GDM1 (cell line): ENCODE results near the gene KRT76.
"Not testable (repeated sequence)": the region's sequence is repeated elsewhere in the genome, so short reads cannot be mapped to it uniquely, and the experiment has no call there.

ENCODE experiments used
- DNase-seq: peaks from one replicate; lab custom pipeline; 2025; lab: John Stamatoyannopoulos, UW

KRT76 gene

DNA sequence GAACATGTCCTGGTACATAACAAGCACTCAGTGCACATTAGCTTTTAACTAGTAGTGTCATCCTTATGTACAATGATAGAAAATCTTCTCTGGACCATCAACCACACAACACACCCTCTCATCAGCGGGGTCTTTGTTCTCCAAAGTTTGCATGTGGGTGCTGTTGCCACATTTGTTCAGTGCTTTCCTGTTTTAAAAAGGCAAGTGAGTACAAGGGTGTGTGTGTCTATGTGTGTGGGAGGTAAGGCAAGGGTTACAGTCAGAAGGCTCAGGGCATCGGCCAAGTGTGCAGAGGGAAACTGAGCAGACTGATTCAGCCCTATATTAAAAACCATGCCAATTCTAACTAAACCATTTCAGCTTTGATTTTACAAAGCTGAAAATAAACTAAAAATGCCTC, 17.9 kb downstream of the KRT76 start:
- no peak for DNase-seq

DNA sequence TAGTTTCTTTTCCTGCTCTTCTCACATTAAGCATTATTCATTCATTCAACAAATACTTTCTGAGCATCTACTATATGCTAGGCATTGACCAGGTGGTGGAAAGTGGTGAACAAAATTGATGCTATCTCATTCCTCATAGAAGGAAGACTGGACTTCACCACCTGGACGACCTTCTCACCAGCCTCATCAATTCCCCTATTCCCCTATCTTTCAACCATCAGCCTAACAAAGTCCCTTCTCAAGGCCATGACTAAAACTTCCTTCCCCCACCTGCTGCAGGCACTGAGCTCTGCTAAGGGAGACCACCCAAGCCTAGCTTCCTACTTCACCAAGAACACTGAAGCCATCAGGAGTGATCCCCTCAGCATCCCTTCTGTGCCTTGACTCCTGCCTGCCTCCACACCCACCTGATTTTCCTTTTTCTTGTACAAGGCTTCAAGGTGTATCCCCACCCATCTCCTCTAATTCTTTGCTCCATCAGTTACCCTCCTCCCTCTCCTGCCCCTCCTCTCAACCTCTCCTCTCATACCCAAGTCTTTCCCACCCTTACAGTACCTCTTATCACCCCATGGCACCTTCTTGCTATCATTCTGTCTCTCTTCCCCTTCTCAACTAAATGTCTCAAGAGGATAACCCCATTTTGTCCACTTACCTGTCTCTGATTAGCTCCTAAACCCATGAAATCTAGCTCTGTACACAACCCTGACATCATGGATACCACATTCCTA, 19.5 kb downstream of the KRT76 start:
- no peak for DNase-seq

DNA sequence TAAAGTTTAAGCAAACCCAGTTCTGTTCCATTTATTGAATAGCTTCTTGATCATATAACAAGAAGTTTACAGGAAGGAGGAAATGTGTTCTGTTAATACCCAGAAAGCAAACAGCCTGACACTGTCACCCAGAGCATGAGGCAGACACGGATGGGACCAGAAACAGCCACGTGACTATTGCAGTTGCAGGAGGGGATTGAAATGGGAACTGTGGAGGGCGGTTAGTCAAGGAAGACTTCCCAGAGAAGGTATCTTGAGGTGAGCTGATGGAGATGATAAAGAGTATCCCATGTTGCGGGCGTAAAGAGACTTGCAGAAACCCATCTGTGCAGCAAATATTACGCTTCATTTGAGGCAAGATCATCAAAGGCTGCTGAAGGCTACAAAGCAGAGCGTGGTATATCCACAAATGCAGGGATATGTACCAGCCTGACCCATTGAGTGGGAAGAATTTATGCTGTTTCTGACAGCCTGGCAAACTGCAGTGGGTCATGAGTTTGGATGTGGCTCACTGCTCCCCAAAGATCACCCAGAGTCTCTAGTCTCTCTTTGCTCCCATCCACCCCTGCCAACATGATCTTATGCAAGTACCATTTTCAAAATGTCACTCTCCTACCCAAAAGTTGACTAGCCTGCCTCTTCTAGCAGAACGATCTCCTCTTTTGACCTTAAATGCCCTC, 20.7 kb downstream of the KRT76 start:
- no peak for DNase-seq

DNA sequence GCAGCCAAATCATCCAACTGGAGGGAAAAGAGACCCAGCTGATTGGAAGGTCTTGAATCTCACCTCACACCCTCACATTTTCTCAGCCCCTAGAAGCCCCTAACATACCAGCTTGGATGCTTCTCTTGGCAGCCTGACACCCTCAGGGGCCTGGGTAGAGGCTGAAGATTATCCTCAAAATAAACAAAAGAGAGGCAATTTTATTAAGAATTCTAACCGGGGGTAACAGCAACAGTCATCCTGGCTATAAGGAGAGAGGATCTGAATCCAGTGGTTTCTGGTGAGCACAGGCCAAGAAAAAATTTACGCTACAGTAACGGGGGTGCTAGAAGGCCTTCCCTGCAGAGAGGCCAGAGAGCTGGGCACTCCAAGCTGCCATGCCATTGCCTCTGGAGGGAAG, 21.6 kb downstream of the KRT76 start:
- no peak for DNase-seq

- no peak for DNase-seq
Measured at GRCh38 chr12:52754135-52754534, 23.0 kb downstream of the KRT76 start.

GRCh38 chr12:52753283-52753682, 23.9 kb downstream of the KRT76 start:
- no peak for DNase-seq

DNA sequence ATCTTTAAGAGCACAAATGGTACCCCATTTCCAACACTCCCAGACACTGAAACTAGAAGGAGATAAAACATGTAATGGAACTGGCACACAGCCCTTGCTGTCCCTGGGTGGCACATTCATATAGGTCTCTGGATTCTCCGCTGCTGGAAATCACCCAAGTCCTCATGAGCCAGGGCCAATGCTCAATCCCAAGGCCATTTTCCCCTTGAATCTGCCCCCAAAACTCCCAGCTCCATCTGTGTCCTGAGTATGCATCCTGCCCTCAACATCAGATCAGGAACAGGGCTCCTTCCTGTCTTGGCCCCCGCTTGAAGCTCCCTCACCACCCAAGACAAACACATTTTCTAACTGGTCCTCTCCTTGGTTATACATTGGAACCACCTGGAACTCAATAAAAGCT, 24.6 kb downstream of the KRT76 start:
- no peak for DNase-seq

GRCh38 chr12:52751795-52752194, 25.4 kb downstream of the KRT76 start:
- DNase-seq, result no peak

- not testable (repeated sequence) for DNase-seq
Measured at GRCh38 chr12:52750532-52750931, 26.6 kb downstream of the KRT76 start.

GRCh38 chr12:52749827-52750226, 27.3 kb downstream of the KRT76 start:
- no peak for DNase-seq

- no peak for DNase-seq
Measured at GRCh38 chr12:52748578-52748977, 28.6 kb downstream of the KRT76 start.

DNA sequence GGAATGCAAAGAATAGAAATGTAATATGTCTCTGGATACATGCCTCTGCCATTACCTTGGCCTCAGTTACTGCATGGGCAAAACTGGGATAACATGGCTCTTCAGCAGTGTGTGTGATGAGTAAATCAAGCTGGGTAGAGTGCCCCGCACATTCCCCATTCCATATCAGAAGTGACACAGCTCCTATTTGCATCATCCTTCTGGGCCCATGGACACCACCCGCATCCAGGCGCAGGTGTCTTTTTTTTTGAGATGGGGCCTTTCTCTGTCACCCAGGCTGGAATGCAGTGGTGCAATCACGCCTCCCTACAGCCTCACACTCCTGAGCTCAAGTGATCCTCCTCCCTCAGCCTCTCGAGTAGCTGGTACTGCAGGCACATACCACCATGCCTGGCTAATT, 31.6 kb downstream of the KRT76 start:
- DNase-seq, result no peak

GRCh38 chr12:52744493-52745156, 32.5 kb downstream of the KRT76 start:
- DNase-seq, result no peak

- DNase-seq, result no peak
Measured at GRCh38 chr12:52742822-52743457, 34.2 kb downstream of the KRT76 start.

GRCh38 chr12:52742196-52742580, 35.0 kb downstream of the KRT76 start:
- no peak for DNase-seq

GRCh38 chr12:52741375-52742195, 35.6 kb downstream of the KRT76 start:
- peak; percentile 32 for DNase-seq

DNA sequence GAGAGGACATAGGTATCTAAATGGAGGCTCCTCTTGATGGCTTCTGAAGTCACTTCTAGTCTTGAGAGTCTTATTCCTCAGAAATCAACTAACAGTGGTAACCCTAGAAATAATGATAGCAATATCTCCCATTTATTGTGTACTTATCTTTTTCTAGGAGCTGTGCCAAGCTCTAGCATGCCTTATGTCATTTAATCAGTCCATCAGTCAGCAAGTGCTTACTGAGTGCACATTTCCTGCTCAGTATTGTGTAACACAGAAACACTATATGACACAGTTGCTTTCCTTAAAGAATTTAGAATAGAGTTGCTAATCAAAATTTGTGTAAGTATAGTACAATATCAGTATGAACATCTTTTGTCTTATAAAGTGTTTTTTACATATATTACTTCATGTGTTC, 36.6 kb downstream of the KRT76 start:
- no peak for DNase-seq

DNA sequence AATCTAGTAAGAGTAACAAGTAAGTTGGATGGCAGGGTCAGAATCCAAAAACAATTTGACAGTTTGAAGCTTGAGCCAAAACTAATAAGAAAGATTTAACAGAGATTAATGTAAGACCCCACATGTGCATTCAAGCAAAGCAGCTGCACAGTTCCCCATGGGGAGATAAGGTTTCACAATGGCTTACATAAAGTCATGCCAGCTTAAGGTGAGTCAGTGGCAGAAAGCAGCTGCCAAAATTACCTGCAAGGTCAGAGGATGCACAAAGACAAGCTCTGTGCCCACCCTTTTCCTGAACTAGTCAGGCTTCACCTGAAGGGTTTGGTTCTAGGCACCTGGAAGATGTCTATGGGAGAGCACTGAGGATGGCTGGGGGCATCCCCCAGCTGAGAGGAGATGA, 37.2 kb downstream of the KRT76 start:
- no peak for DNase-seq

DNA sequence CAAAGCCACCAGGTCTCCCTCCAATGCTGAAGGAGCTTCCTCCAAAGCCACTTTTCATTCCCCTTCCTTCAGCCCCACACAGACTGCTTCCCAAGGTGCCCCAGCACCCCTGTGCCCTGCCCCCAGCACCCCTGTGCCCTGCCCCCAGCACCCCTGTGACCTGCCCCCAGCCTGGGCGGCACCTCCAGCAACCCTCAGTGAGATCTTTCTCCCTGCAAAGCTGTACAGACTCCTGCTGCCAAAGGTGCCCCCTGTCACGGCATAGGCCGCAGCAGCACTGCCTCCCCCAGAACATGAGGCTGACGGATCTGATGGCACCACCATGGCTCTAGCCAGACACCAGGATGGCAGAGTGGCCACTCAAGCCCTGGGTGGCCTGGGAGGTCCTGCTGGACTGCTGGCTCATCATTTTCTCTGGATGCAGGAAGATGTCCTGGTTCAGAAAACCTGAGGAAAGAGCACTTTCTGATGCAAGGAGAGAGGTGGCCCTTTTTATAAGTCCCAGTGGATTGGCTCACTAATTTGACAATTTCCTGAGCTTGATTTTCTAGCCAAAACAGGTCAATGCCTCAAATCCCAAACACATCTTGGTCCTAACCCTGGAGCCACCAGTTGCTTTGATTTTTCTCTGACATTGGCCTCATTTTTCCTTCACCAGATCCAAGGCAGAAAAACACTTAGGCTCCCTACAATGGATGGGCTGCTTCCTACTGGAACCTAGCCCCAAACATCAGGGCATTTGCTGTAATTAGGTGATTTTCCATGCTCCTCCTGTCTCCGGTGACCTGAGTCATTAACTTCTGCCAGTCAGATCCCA, 41.1 kb downstream of the KRT76 start:
- DNase-seq, result no peak

- no peak for DNase-seq
Measured at GRCh38 chr12:52735106-52735505, 42.0 kb downstream of the KRT76 start.

GRCh38 chr12:52730793-52731192, 46.4 kb downstream of the KRT76 start:
- DNase-seq, result no peak
